ENCODE measurements around the gene ATL1.
"Not testable (repeated sequence)": the region's sequence is repeated elsewhere in the genome, so short reads cannot be mapped to it uniquely, and the experiment has no call there.

The ATL1 gene

GRCh38 chr14:50615552-50615951 is 55.6 kb downstream of the ATL1 start:
- H3K36me3 ChIP-seq (ENCODE audit: control insufficient read depth, insufficient read depth, low read length): no peaks in the 10 kb centered on the region
- WGBS (ENCODE audit: insufficient coverage, insufficient read length): no CpG with 5 or more reads among the region's 2 CpGs
- H3K27me3 ChIP-seq (ENCODE audit: control insufficient read depth, insufficient read depth, low read length): no peaks in the 10 kb centered on the region
- no peak overlapping the region for H3K27ac ChIP-seq (ENCODE audit: low read length)
- no peaks in the 10 kb centered on the region for H3K4me1 ChIP-seq (ENCODE audit: control insufficient read depth, insufficient read depth, low read length)
- H3K9me3 ChIP-seq (ENCODE audit: control insufficient read depth, insufficient read depth, low read length): no peaks in the 10 kb centered on the region
- no peak overlapping the region for H3K4me3 ChIP-seq (ENCODE audit: low read length)
- DNase-seq (ENCODE audit: low read depth, low spot score): no peak

- no peaks in the 10 kb centered on the region for H3K4me1 ChIP-seq (ENCODE audit: control insufficient read depth, insufficient read depth, low read length)
- DNase-seq (ENCODE audit: low read depth, low spot score): no peak
- H3K27ac ChIP-seq (ENCODE audit: low read length): no peak overlapping the region
- no peaks in the 10 kb centered on the region for H3K9me3 ChIP-seq (ENCODE audit: control insufficient read depth, insufficient read depth, low read length)
- H3K27me3 ChIP-seq (ENCODE audit: control insufficient read depth, insufficient read depth, low read length): no peaks in the 10 kb centered on the region
- no peaks in the 10 kb centered on the region for H3K36me3 ChIP-seq (ENCODE audit: control insufficient read depth, insufficient read depth, low read length)
- no peak overlapping the region for H3K4me3 ChIP-seq (ENCODE audit: low read length)
- WGBS (ENCODE audit: insufficient coverage, insufficient read length): no CpG with 5 or more reads among the region's 2 CpGs
Measured at GRCh38 chr14:50616275-50616674, 56.3 kb downstream of the ATL1 start.

- no peaks in the 10 kb centered on the region for H3K4me1 ChIP-seq (ENCODE audit: control insufficient read depth, insufficient read depth, low read length)
- no peak for DNase-seq (ENCODE audit: low read depth, low spot score)
- WGBS (ENCODE audit: insufficient coverage, insufficient read length): no CpG with 5 or more reads among the region's 5 CpGs
Measured at GRCh38 chr14:50619569-50620141, 59.7 kb downstream of the ATL1 start.

GRCh38 chr14:50620341-50620740 is 60.4 kb downstream of the ATL1 start:
- Histone ChIP-seq H3K36me3 (ENCODE audit: control insufficient read depth, insufficient read depth, low read length) (no peaks in the 10 kb centered on the region), H3K4me3 (ENCODE audit: low read length) (no peak overlapping the region), H3K27me3 (ENCODE audit: control insufficient read depth, insufficient read depth, low read length) (no peaks in the 10 kb centered on the region), H3K4me1 (ENCODE audit: control insufficient read depth, insufficient read depth, low read length) (no peaks in the 10 kb centered on the region), H3K27ac (ENCODE audit: low read length) (no peak overlapping the region), H3K9me3 (ENCODE audit: control insufficient read depth, insufficient read depth, low read length) (no peaks in the 10 kb centered on the region)
- no peak for DNase-seq (ENCODE audit: low read depth, low spot score)
- WGBS (ENCODE audit: insufficient coverage, insufficient read length): no CpG with 5 or more reads among the region's 4 CpGs

More at GRCh38 chr14:50619569-50620141, 59.7 kb downstream of the ATL1 start:
- H3K27me3 ChIP-seq (ENCODE audit: control insufficient read depth, insufficient read depth, low read length): no peaks in the 10 kb centered on the region
- no peak overlapping the region for H3K27ac ChIP-seq (ENCODE audit: low read length)
- H3K9me3 ChIP-seq (ENCODE audit: control insufficient read depth, insufficient read depth, low read length): no peaks in the 10 kb centered on the region
- H3K4me3 ChIP-seq (ENCODE audit: low read length): no peak overlapping the region
- no peaks in the 10 kb centered on the region for H3K36me3 ChIP-seq (ENCODE audit: control insufficient read depth, insufficient read depth, low read length)

GRCh38 chr14:50622978-50623377 is 63.0 kb downstream of the ATL1 start:
- DNase-seq (ENCODE audit: low read depth, low spot score): no peak
- H3K27me3 ChIP-seq (ENCODE audit: control insufficient read depth, insufficient read depth, low read length): no peaks in the 10 kb centered on the region
- no CpG with 5 or more reads among the region's 1 CpG for WGBS (ENCODE audit: insufficient coverage, insufficient read length)
- H3K4me1 ChIP-seq (ENCODE audit: control insufficient read depth, insufficient read depth, low read length): no peaks in the 10 kb centered on the region
- H3K36me3 ChIP-seq (ENCODE audit: control insufficient read depth, insufficient read depth, low read length): no peaks in the 10 kb centered on the region
- H3K27ac ChIP-seq (ENCODE audit: low read length): no peak overlapping the region
- H3K4me3 ChIP-seq (ENCODE audit: low read length): no peak overlapping the region
- no peaks in the 10 kb centered on the region for H3K9me3 ChIP-seq (ENCODE audit: control insufficient read depth, insufficient read depth, low read length)

GRCh38 chr14:50624447-50624846 is 64.5 kb downstream of the ATL1 start:
- Histone ChIP-seq H3K36me3 (ENCODE audit: control insufficient read depth, insufficient read depth, low read length) (no peaks in the 10 kb centered on the region), H3K4me1 (ENCODE audit: control insufficient read depth, insufficient read depth, low read length) (no peaks in the 10 kb centered on the region), H3K9me3 (ENCODE audit: control insufficient read depth, insufficient read depth, low read length) (no peaks in the 10 kb centered on the region), H3K4me3 (ENCODE audit: low read length) (no peak overlapping the region), H3K27me3 (ENCODE audit: control insufficient read depth, insufficient read depth, low read length) (no peaks in the 10 kb centered on the region), H3K27ac (ENCODE audit: low read length) (no peak overlapping the region)
- DNase-seq (ENCODE audit: low read depth, low spot score): no peak
- no CpG with 5 or more reads among the region's 1 CpG for WGBS (ENCODE audit: insufficient coverage, insufficient read length)

- H3K27me3 ChIP-seq (ENCODE audit: control insufficient read depth, insufficient read depth, low read length); H3K36me3 ChIP-seq (ENCODE audit: control insufficient read depth, insufficient read depth, low read length); H3K9me3 ChIP-seq (ENCODE audit: control insufficient read depth, insufficient read depth, low read length); DNase-seq (ENCODE audit: low read depth, low spot score); H3K4me1 ChIP-seq (ENCODE audit: control insufficient read depth, insufficient read depth, low read length); H3K4me3 ChIP-seq (ENCODE audit: low read length); H3K27ac ChIP-seq (ENCODE audit: low read length): not testable (repeated sequence)
- no CpG with 5 or more reads among the region's 4 CpGs for WGBS (ENCODE audit: insufficient coverage, insufficient read length)
Measured at GRCh38 chr14:50624947-50625346, 65.0 kb downstream of the ATL1 start.

- Histone ChIP-seq H3K36me3 (ENCODE audit: control insufficient read depth, insufficient read depth, low read length) (no peaks in the 10 kb centered on the region), H3K4me3 (ENCODE audit: low read length) (no peak overlapping the region), H3K9me3 (ENCODE audit: control insufficient read depth, insufficient read depth, low read length) (no peaks in the 10 kb centered on the region), H3K27ac (ENCODE audit: low read length) (no peak overlapping the region), H3K27me3 (ENCODE audit: control insufficient read depth, insufficient read depth, low read length) (no peaks in the 10 kb centered on the region), H3K4me1 (ENCODE audit: control insufficient read depth, insufficient read depth, low read length) (no peaks in the 10 kb centered on the region)
- no peak for DNase-seq (ENCODE audit: low read depth, low spot score)
- 94% methylated on average over 2 of the region's 4 CpGs for WGBS (ENCODE audit: insufficient coverage, insufficient read length)
Measured at GRCh38 chr14:50631408-50631821, 71.5 kb downstream of the ATL1 start.

- WGBS (ENCODE audit: insufficient coverage, insufficient read length): no CpG with 5 or more reads among the region's 4 CpGs
- H3K4me1 ChIP-seq (ENCODE audit: control insufficient read depth, insufficient read depth, low read length): no peaks in the 10 kb centered on the region
- no peak for DNase-seq (ENCODE audit: low read depth, low spot score)
- no peak overlapping the region for H3K27ac ChIP-seq (ENCODE audit: low read length)
- H3K9me3 ChIP-seq (ENCODE audit: control insufficient read depth, insufficient read depth, low read length): no peaks in the 10 kb centered on the region
- H3K27me3 ChIP-seq (ENCODE audit: control insufficient read depth, insufficient read depth, low read length): no peaks in the 10 kb centered on the region
- peaks cover 2% of the 10 kb centered on the region; the same call in 1 of the 2 replicates for H3K36me3 ChIP-seq (ENCODE audit: control insufficient read depth, insufficient read depth, low read length)
- H3K4me3 ChIP-seq (ENCODE audit: low read length): no peak overlapping the region
Measured at GRCh38 chr14:50633954-50634353, 74.0 kb downstream of the ATL1 start.

- Histone ChIP-seq H3K9me3 (ENCODE audit: control insufficient read depth, insufficient read depth, low read length) (no peaks in the 10 kb centered on the region), H3K4me3 (ENCODE audit: low read length) (no peak overlapping the region), H3K27me3 (ENCODE audit: control insufficient read depth, insufficient read depth, low read length) (no peaks in the 10 kb centered on the region), H3K27ac (ENCODE audit: low read length) (no peak overlapping the region), H3K4me1 (ENCODE audit: control insufficient read depth, insufficient read depth, low read length) (no peaks in the 10 kb centered on the region), H3K36me3 (ENCODE audit: control insufficient read depth, insufficient read depth, low read length) (peaks cover 2% of the 10 kb centered on the region; the same call in 1 of the 2 replicates)
- no CpG with 5 or more reads among the region's 2 CpGs for WGBS (ENCODE audit: insufficient coverage, insufficient read length)
- no peak for DNase-seq (ENCODE audit: low read depth, low spot score)
Measured at GRCh38 chr14:50635141-50635540, 75.2 kb downstream of the ATL1 start.

GRCh38 chr14:50647282-50647681 is 87.3 kb downstream of the ATL1 start:
- no peaks in the 10 kb centered on the region for H3K27me3 ChIP-seq (ENCODE audit: control insufficient read depth, insufficient read depth, low read length)
- H3K9me3 ChIP-seq (ENCODE audit: control insufficient read depth, insufficient read depth, low read length): no peaks in the 10 kb centered on the region
- H3K36me3 ChIP-seq (ENCODE audit: control insufficient read depth, insufficient read depth, low read length): no peaks in the 10 kb centered on the region
- no peak overlapping the region for H3K4me3 ChIP-seq (ENCODE audit: low read length)
- no peak overlapping the region for H3K27ac ChIP-seq (ENCODE audit: low read length)
- no peaks in the 10 kb centered on the region for H3K4me1 ChIP-seq (ENCODE audit: control insufficient read depth, insufficient read depth, low read length)
- DNase-seq (ENCODE audit: low read depth, low spot score): no peak
- no CpG with 5 or more reads among the region's 6 CpGs for WGBS (ENCODE audit: insufficient coverage, insufficient read length)

Data from iPS DF 6.9 (cell line).